GM21526 (cell line): ENCODE measurements around the gene CD226.
A peak's percentile ranks its signal among the peaks of the same experiment; 100 is the strongest.
"Not testable (repeated sequence)": the region's sequence is repeated elsewhere in the genome, so short reads cannot be mapped to it uniquely, and the experiment has no call there.

Experiments used
- ATAC-seq: cut with Tn5 transposase; IDR thresholded peaks from one replicate; pipeline ENCODE4 v1.9.1; 2021; ENCODE audit warnings: moderate library complexity; ENCODE audit not compliant: unreplicated experiment, low FRiP score

The CD226 gene

GRCh38 chr18:69947361-69948133 lies at the start of gene CD226:
TSS of gene CD226 (minus strand) at chr18:69947873. CDS start at chr18:69947406, 467 bp downstream.
- ATAC-seq, result no peak

DNA sequence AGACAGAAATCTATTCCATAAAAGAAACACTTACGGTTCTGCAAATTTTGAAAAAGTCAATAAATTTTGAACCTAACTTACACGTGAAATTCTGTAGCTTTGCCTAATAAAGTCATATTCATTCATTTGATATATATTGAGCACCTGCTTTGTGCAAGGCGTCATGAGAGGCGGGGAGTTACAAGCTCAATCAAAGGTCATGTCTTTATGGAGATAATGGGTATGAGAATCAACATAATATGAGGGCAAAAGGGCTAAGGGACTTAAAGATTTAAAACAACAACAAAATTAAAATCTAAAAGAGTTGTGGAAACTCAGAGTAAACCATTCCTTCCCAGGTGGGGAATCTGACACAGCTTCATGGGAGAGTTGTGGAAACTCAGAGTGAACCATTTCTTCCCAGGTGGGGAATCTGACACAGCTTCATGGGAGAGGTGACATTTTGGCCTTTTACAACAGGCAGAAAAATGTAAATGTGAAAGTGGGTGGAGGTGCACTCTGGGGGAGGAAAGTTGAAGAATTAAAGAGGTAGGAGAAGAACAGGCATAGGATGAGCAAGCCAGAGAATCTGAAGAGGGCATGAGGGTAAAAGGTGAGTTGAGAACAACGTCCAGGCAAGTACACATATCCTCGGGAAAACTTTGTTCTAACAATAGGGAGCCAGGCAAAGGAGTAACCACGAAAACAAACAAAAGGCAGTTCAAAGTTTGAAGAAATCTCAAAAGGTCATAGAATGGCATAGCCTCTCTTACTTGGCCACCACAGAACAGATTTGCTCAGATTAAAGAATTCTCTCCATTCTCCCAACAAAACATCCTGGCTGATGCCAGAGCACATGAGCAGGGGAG lies 49.5 kb upstream of the CD226 start:
- ATAC-seq, result no peak

DNA sequence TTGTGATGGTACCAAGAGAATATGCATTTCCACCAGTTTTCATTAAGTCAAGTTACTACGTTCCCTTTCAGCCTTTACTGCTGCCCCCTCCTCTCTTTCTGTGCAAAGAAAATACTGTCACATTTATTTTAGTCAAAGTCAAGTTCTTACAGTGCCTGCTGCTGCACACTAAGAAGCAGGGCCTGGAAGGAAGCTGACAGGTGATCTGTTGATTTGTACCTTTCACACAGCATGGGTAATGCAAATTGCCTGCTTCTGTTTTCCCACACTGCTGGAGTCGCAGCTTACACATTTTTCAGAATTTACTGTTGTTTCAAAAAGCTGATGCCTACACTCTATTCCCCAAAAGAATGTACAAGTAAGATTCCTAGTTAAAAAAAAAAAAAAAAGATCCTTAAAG lies 48.7 kb upstream of the CD226 start:
- ATAC-seq, result no peak

DNA sequence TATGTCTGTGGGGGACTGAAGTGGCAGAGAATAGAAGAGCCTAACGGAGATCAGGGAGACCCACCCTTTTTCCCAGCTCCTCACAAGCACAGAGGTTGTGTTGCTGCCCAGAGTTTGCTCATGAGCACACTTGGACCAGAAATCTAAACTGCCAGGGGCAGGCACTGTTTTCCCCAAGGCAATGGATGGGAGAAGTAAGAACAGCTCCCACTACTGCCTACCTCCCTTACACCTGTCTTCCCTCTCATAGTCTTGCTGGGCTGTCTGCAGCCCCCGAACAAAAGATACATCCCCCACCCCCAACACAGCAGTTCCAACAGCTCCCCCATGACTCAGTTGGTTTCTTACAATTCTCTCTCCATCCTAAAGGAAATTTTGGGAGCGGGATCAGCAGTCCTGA lies 48.1 kb upstream of the CD226 start:
- ATAC-seq, result no peak

DNA sequence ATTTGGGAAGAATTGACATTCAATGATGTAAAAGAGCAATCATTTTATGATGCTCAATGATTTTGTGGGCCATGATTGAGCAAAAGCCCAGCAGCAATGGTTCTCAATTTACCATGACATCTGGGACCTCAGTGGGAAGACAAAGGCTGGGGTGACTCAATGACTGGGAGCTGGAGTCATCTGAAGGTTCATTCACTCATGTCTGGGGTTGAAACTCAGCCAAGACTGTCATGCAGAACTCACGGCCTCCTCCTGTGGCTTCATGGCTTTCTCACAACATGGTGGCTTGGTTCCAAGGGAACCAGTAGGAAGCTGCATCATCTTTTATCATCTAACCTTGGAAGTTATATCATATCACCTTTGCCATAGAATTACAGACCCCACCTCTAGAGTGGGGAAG lies 45.1 kb upstream of the CD226 start:
- no peak for ATAC-seq

- ATAC-seq, result no peak
These were observed 40.2 kb upstream of the CD226 start for GRCh38 chr18:69987870-69988269.

DNA sequence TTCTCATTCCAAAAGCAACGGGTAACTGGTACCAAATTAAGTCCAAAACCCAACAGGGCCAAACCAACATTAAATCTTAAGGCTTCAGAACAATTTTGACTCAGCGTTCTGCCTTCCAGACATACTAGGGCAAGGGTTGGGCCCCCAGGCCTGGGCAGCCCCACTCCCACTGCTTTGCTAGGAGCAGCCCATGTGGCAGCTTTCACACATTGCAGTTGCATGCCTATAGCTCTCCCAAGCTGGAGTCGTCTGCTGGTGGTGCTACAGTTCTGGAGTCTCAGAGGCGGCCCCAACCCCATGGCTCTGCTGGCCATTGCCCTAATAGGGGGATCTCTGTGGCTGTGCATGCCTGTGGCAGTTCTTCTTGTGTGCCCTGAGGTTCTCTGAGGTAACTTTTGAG lies 37.6 kb upstream of the CD226 start:
- ATAC-seq, result no peak

- no peak for ATAC-seq
These were observed 34.7 kb upstream of the CD226 start for GRCh38 chr18:69982417-69982816.

DNA sequence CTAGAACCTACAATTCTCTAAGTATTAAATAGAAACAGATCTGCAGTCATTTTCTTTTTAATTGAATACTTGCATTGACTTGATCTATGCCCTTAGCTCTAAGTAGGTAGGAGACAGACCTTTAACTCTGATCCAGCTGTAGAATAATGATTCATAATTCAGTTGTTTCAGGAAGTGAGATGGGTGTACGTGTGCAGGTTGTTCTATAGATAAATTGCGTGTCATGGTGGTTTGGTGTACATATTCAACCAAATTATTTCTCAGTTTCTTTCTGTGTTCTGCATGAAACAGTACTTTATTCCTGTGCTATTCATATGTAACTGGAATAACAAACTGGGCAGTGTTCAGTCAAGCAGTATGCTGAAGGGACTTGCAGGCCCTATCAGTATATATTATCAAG lies 34.3 kb upstream of the CD226 start:
- peak; percentile 53 for ATAC-seq

- no peak for ATAC-seq
These were observed 33.5 kb upstream of the CD226 start for GRCh38 chr18:69980982-69981804.

GRCh38 chr18:69980509-69980908 lies 32.8 kb upstream of the CD226 start:
- ATAC-seq, result no peak

DNA sequence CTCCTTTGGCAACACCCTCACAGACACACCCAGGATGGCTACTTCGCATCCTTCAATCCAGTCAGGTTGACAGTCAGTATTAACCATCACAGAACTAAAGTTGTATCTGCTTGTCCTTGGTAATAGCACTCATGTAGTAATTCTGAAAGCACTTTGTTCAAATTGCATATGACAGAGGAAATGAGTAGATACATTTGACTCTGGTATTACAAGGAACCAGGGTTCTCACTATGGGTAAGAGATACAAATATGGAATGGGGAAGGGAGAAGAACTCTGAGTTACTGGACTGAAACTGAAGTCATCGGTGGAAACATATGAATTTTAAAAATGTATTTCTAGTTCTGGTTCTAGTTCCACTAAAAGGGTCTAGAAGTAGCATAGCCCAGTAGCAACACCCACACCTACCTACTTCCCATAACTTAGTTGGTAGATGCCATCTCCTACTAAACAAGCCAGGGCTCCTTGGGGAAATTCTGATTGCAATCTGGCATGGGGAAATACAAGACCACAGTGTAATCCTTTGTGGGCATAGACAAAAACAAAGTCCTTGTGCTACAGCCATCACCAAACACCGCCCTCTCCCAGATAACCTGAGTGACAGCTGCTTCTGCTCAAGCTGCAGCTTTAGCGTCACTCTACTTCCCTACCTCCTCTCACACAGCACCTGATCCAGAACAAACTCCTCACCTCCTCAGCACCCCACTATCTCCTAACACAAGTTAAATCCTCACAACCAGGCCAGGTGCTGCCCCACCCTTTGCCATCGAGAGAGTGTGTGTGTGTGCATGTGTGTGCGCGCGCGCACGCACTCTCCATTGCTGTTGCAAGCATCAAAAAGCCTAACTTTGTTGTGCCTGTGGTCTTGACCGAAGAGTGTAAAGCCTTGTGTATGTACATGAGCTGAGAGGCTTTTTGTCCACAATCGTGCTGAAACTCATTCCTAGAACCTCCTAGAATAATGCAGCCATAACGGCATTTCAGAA lies 31.4 kb upstream of the CD226 start:
- peak; percentile 74 for ATAC-seq

DNA sequence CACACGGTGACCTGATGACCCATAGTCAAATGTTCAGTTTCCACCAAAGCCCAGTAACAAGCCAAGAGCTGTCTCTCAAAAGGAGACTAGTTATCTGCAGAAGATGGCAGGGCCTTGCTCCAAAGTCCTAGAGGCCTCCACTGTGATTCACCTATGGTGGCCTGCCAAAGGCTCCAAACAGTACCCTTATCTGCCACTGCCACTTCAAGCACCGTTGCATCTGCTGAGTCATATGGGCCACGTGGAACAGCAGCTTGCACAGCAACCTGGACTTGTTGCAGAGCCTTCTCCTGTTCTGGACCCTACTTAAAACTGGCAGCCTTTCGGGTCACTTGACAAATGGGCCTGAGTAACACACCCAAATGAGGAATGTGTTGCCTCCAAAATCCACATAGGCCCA lies 27.6 kb upstream of the CD226 start:
- not testable (repeated sequence) for ATAC-seq

- ATAC-seq, result no peak
These were observed 26.7 kb upstream of the CD226 start for GRCh38 chr18:69974365-69974764.

- ATAC-seq, result no peak
These were observed 21.8 kb upstream of the CD226 start for GRCh38 chr18:69969491-69969890.

DNA sequence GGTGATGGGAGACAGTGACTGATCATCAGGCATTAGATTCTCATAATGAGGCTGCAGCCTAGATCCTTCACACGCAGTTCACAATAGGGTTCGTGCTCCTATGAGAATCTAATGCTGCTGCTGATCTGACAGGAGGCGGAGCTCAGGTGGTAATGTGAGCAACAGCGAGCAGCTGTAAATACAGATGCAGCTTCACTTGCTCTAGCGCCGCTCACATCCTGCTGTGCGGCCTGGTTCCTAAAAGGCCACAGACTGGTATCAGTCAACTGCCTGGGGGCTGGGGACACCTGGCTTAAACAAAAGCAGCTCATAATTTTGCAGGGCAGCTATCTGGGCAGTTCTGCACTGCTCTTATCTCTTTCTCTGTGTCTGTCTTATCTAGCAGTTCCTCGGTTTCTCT lies 20.4 kb upstream of the CD226 start:
- ATAC-seq, result no peak

DNA sequence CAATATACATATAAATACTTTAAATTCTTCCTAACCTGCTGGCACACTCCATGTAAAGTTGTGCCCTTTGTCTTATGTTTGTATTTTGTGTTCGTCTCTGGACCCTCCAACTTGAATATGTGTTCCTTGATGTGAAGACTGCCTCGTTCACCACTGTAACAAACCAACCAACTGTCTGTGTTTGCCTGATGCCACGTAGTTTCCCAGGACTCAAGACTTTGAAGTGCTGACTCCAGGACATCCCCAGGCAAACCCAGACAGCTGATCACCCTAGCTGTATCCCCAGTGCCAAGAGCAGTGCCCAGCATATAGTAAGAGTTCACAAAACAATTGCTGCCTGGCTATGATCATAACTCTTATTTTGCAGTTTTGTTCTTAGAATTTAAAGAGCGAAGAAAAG lies 15.5 kb upstream of the CD226 start:
- no peak for ATAC-seq

GRCh38 chr18:69961718-69962117 lies 14.0 kb upstream of the CD226 start:
- no peak for ATAC-seq

DNA sequence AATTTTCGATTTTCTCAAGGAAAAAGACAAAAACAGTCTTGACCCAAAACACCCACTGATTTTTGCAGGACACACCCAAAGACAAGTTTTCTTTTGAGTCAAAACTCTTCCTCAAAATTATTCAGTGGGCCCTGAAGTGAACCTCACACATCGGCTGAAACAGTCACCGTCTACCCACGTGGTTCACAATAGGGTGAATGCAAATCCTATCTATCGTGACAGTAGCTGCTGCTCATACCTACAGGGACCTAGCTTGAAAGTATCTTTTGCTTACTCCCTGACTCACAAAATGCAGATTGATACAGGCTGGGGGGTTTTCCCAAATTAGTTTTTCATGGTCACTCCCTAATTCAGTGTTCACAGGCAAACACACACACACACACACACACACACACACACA lies 10.7 kb upstream of the CD226 start:
- peak; percentile 50 for ATAC-seq

DNA sequence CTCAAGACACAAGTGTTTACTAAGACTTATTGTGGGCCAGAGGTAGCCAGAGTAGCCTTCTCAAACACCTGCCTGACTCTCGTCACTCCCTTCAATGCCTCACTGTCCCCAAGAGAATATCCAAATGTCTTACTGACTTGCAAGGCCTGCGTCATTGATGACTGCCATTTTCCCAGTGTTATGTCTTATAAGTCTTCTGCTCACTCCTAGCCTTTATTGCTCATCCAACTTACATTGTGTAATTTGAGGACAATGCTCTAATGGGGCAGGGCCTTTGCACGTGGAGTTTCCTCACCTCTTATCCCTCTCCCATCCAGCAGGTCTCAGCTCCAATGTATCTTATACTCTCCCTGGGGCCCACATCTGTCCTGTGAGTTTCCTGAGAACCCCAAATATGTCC lies 10.1 kb upstream of the CD226 start:
- no peak for ATAC-seq
